ENCODE data around the gene GMPPA. TPM values are rescaled to one million over a fixed set of nuclear protein-coding genes. Genes with fewer than 3 reads are reported as not detected.

Gene GMPPA
- total RNA-seq, 1 experiment from 2014 or later = 51.9 TPM

DNA sequence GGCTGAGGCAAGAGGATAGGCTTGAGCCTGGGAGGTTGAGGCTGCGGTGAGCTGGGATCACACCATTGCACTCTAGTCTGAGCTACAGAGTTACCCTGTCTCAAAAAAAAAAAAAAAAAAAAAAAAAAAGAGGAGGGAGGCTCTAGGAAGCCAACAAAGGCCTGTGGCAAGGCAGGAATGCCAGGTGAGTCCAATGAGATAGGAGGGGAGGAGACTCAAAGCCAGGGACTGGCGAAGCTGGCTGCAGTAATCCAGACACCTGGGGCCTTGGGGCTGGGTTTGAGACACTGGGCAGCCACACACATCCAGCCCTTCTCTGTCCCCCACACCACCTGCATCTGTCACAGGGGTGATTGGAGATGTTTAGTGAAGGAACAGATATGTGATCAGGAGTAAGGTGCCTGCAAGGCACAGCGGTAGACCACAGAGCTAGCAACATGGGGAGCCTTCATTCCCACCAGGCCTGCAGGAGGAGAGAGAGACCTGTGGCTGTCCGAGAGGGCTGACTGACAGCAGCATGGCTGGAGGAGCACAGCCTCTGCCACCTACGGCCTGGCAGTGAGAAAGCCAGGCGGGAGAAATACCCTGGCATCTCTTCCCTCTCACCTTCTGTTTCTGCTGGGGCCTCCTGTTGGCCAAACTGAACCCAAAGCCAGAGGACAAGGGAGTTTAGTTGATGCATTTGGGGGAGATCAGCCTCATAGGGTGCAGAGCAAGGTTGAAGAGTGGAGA lies 35.4 kb downstream of the GMPPA start (continued):
- TF ChIP-seq, protein P1, sequence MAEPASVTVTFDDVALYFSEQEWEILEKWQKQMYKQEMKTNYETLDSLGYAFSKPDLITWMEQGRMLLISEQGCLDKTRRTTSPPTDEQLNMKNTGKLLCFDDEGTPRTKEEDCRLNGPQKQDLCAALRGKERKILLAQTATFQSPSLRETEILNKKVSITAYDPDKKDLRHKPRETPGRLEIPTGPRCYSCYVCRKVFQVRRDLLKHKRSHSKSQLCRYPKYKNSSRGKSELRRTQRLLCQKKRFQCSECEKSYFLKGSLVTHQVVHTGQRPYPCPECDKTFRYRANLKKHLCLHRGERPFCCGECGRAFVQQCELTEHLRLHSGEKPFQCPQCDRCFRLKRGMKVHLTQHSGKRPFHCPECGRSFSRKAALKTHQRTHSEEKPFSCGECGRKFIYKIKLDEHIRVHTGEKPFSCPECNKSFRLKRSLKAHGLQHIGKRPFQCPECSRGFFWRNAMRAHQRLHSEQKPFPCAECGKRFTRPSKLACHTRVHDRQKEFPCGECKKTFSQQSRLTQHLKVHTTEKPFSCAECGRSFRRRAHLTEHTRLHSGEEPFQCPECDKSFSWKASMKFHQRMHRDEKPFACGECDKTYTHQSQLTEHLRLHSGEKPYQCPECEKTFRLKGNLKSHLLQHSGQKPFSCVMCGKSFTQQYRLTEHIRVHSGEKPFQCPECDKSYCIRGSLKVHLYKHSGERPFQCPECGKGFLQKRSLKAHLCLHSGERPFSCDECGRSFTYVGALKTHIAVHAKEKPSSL (CRISPR knock-in tag; conservative IDR thresholded peaks at IDR 0.05) = no peak
- TF ChIP-seq NR3C1 (CRISPR knock-in tag; conservative IDR thresholded peaks at IDR 0.05; ENCODE audit: low read depth) = no peak

DNA sequence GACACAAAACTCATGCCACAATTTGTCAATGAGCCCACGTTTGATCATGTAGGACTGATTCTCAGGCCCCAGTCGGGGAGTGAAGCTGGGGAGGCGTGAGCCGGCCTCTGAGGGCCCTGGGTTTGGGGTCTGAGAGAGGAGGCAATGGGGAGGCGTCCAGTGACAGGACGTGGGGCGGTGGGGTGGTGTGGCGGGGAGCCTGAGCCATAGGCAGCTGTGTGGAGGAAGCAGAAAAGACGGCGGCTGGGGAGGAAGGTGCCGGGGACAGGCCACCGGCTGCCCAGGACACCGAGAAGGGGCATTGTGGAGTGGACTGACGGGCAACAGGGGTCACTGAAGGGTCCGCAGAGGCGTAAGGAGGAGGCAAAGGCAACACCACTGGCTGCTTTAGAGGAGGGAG lies 37.7 kb downstream of the GMPPA start:
- peaks cover 21% of the 10 kb centered on the region for H3K36me3 Mint-ChIP-seq
- no peak overlapping the region for H3K4me3 Mint-ChIP-seq
- no peak for ATAC-seq
- no peaks in the 10 kb centered on the region for H3K9me3 Mint-ChIP-seq
- peaks cover under 1% of the 10 kb centered on the region; the same call in 1 of the 2 replicates for H3K27me3 Mint-ChIP-seq (ENCODE audit: low read depth)
- POLR2A ChIA-PET = no interaction called here
- no peak for TF ChIP-seq ESRRA (CRISPR knock-in tag; IDR thresholded peaks at IDR 0.05; ENCODE audit: borderline replicate concordance)
- TF ChIP-seq ZNF219 (CRISPR knock-in tag; IDR thresholded peaks at IDR 0.05; ENCODE audit: borderline replicate concordance) = no peak
- TF ChIP-seq ZNF121 (CRISPR knock-in tag; IDR thresholded peaks at IDR 0.05) = no peak
- TF ChIP-seq, protein P2, sequence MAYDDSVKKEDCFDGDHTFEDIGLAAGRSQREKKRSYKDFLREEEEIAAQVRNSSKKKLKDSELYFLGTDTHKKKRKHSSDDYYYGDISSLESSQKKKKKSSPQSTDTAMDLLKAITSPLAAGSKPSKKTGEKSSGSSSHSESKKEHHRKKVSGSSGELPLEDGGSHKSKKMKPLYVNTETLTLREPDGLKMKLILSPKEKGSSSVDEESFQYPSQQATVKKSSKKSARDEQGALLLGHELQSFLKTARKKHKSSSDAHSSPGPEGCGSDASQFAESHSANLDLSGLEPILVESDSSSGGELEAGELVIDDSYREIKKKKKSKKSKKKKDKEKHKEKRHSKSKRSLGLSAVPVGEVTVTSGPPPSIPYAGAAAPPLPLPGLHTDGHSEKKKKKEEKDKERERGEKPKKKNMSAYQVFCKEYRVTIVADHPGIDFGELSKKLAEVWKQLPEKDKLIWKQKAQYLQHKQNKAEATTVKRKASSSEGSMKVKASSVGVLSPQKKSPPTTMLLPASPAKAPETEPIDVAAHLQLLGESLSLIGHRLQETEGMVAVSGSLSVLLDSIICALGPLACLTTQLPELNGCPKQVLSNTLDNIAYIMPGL (CRISPR knock-in tag; IDR thresholded peaks at IDR 0.05) = no peak
- TF ChIP-seq ZNF317 (CRISPR knock-in tag; IDR thresholded peaks at IDR 0.05; ENCODE audit: borderline replicate concordance, low read depth) = no peak
- no peak for TF ChIP-seq CREM (CRISPR knock-in tag; IDR thresholded peaks at IDR 0.05)
- no peak for TF ChIP-seq ELF4 (CRISPR knock-in tag; IDR thresholded peaks at IDR 0.05; ENCODE audit: low read depth)
- TF ChIP-seq, protein P3, sequence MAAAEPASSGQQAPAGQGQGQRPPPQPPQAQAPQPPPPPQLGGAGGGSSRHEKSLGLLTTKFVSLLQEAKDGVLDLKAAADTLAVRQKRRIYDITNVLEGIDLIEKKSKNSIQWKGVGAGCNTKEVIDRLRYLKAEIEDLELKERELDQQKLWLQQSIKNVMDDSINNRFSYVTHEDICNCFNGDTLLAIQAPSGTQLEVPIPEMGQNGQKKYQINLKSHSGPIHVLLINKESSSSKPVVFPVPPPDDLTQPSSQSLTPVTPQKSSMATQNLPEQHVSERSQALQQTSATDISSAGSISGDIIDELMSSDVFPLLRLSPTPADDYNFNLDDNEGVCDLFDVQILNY (CRISPR knock-in tag; IDR thresholded peaks at IDR 0.05) = no peak
- no peak for TF ChIP-seq CBFB (CRISPR knock-in tag; IDR thresholded peaks at IDR 0.05; ENCODE audit: low read depth)
- TF ChIP-seq, protein P4, sequence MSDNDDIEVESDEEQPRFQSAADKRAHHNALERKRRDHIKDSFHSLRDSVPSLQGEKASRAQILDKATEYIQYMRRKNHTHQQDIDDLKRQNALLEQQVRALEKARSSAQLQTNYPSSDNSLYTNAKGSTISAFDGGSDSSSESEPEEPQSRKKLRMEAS (CRISPR knock-in tag; IDR thresholded peaks at IDR 0.05) = no peak
- no peak for TF ChIP-seq MYBL2 (CRISPR knock-in tag; IDR thresholded peaks at IDR 0.05)
- no peak for DNase-seq (ENCODE audit: low spot score)
- CTCF ChIA-PET = interaction anchor here (2.0 to 41.3 kb wide), 6 partner anchors 13 to 134 kb away, joined by 8 to 2316 read pairs (median 14); partner anchors contain the start of gene GMPPA
- peaks cover 19% of the 10 kb centered on the region for H3K4me1 Mint-ChIP-seq
- H3K27ac Mint-ChIP-seq = no peak overlapping the region

DNA sequence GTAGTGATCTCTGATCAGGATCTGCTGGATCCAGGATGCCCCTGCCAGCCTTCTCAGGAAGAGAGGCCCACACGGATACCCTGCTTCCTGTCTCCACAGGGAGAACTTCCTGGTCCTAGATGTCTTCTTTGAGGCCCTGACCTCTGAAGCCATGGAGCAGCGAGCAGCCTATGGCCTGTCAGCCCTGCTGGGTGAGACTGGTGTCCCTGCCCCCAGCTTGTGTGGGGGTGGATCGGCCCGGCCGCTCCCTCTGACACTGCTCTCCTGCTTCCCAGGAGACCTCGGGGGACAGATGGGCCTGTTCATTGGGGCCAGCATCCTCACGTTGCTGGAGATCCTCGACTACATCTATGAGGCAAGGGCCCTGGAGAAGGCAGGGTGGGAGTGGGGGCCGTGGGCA lies 38.3 kb downstream of the GMPPA start:
- H3K27ac Mint-ChIP-seq = no peak overlapping the region
- POLR2A ChIA-PET = interaction anchor here (1.1 to 1.3 kb wide), 2 partner anchors 25 to 34 kb away, joined by 3 read pairs; partner anchors contain the start of gene OBSL1
- TF ChIP-seq, protein P5, sequence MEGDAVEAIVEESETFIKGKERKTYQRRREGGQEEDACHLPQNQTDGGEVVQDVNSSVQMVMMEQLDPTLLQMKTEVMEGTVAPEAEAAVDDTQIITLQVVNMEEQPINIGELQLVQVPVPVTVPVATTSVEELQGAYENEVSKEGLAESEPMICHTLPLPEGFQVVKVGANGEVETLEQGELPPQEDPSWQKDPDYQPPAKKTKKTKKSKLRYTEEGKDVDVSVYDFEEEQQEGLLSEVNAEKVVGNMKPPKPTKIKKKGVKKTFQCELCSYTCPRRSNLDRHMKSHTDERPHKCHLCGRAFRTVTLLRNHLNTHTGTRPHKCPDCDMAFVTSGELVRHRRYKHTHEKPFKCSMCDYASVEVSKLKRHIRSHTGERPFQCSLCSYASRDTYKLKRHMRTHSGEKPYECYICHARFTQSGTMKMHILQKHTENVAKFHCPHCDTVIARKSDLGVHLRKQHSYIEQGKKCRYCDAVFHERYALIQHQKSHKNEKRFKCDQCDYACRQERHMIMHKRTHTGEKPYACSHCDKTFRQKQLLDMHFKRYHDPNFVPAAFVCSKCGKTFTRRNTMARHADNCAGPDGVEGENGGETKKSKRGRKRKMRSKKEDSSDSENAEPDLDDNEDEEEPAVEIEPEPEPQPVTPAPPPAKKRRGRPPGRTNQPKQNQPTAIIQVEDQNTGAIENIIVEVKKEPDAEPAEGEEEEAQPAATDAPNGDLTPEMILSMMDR (IDR thresholded peaks at IDR 0.05) = no peak
- TF ChIP-seq NFE2L1 (CRISPR knock-in tag; IDR thresholded peaks at IDR 0.05) (no peak), CBFB (CRISPR knock-in tag; IDR thresholded peaks at IDR 0.05; ENCODE audit: low read depth) (no peak), CREB1 (CRISPR knock-in tag; IDR thresholded peaks at IDR 0.05) (no peak)
- TF ChIP-seq, protein P2 (CRISPR knock-in tag; IDR thresholded peaks at IDR 0.05) = no peak
- TF ChIP-seq, protein P6, sequence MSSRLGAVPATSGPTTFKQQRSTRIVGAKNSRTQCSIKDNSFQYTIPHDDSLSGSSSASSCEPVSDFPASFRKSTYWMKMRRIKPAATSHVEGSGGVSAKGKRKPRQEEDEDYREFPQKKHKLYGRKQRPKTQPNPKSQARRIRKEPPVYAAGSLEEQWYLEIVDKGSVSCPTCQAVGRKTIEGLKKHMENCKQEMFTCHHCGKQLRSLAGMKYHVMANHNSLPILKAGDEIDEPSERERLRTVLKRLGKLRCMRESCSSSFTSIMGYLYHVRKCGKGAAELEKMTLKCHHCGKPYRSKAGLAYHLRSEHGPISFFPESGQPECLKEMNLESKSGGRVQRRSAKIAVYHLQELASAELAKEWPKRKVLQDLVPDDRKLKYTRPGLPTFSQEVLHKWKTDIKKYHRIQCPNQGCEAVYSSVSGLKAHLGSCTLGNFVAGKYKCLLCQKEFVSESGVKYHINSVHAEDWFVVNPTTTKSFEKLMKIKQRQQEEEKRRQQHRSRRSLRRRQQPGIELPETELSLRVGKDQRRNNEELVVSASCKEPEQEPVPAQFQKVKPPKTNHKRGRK (CRISPR knock-in tag; IDR thresholded peaks at IDR 0.05; ENCODE audit: borderline replicate concordance) = no peak
- TF ChIP-seq, protein P7, sequence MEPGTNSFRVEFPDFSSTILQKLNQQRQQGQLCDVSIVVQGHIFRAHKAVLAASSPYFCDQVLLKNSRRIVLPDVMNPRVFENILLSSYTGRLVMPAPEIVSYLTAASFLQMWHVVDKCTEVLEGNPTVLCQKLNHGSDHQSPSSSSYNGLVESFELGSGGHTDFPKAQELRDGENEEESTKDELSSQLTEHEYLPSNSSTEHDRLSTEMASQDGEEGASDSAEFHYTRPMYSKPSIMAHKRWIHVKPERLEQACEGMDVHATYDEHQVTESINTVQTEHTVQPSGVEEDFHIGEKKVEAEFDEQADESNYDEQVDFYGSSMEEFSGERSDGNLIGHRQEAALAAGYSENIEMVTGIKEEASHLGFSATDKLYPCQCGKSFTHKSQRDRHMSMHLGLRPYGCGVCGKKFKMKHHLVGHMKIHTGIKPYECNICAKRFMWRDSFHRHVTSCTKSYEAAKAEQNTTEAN (CRISPR knock-in tag; IDR thresholded peaks at IDR 0.05) = no peak

More for the DNA sequence above, 38.3 kb downstream of the GMPPA start:
- CTCF ChIA-PET = interaction anchor here (0.8 to 41.3 kb wide), 18 partner anchors 10 to 152 kb away, joined by 3 to 2316 read pairs (median 7); partner anchors contain the start of genes DNPEP and GMPPA
- H3K4me3 Mint-ChIP-seq = no peak overlapping the region
- peaks cover 19% of the 10 kb centered on the region for H3K4me1 Mint-ChIP-seq
- no peak for DNase-seq (ENCODE audit: low spot score)
- H3K27me3 Mint-ChIP-seq (ENCODE audit: low read depth) = no peaks in the 10 kb centered on the region; the same call in 1 of the 2 replicates
- H3K36me3 Mint-ChIP-seq = peaks cover 22% of the 10 kb centered on the region
- no peaks in the 10 kb centered on the region for H3K9me3 Mint-ChIP-seq
- no peak for ATAC-seq
